Stomach (tissue), 4 donors: ENCODE data around the gene PPP2R3B.

ENCODE experiments used
- EP300 ChIP-seq: sonication (generic); formaldehyde crosslinking; IDR thresholded peaks from one replicate; pipeline ENCODE4 v1.6.1; 2017; ENCODE audit warnings: antibody characterized with exemption
- POLR2A ChIP-seq, 4 donors: fragments of 450-650 bp; IDR thresholded peaks; one replicate each; pipeline ENCODE4 v1.6.1; 2016; ENCODE audit warnings: antibody characterized with exemption in 4 of 4, control low read depth in 2 of 4, mild to moderate bottlenecking in 1 of 4, moderate library complexity in 1 of 4
- POLR2AphosphoS5 ChIP-seq, 3 donors: sonication (generic); formaldehyde crosslinking; IDR thresholded peaks; one replicate each; pipeline ENCODE4 v1.6.1; 2016; ENCODE audit warnings: antibody characterized with exemption in 3 of 3
- TF ChIP-seq, protein P1 (sequence below), 7 experiments: fragments of 450-650 bp in 4 of 7; fragments of 200-600 bp in 3 of 7; sonication (generic) in 3 of 7; IDR thresholded peaks; one replicate each; pipeline ENCODE4 v1.5.1; 2016 to 2019; ENCODE audit warnings: antibody characterized with exemption in 7 of 7, control low read depth in 2 of 7, mild to moderate bottlenecking in 1 of 7

GRCh38 chrX:307261-308111 lies 79.2 kb downstream of the PPP2R3B start:
- TF ChIP-seq POLR2AphosphoS5 (IDR thresholded peaks at IDR 0.05) (no peak), EP300 (no peak), POLR2A (IDR thresholded peaks at IDR 0.05) (no peak)
- TF ChIP-seq, protein P1, sequence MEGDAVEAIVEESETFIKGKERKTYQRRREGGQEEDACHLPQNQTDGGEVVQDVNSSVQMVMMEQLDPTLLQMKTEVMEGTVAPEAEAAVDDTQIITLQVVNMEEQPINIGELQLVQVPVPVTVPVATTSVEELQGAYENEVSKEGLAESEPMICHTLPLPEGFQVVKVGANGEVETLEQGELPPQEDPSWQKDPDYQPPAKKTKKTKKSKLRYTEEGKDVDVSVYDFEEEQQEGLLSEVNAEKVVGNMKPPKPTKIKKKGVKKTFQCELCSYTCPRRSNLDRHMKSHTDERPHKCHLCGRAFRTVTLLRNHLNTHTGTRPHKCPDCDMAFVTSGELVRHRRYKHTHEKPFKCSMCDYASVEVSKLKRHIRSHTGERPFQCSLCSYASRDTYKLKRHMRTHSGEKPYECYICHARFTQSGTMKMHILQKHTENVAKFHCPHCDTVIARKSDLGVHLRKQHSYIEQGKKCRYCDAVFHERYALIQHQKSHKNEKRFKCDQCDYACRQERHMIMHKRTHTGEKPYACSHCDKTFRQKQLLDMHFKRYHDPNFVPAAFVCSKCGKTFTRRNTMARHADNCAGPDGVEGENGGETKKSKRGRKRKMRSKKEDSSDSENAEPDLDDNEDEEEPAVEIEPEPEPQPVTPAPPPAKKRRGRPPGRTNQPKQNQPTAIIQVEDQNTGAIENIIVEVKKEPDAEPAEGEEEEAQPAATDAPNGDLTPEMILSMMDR (IDR thresholded peaks at IDR 0.05), result no peak
